Adipocyte (in vitro differentiated cells): ENCODE results near the gene PCSK2.

Experiments used
- DNase-seq: peaks from one replicate; pipeline ENCODE4 v3.0.0-alpha.2; 2015; ENCODE audit warnings: low read depth
- H3K27me3 ChIP-seq: replicated peaks from 2 replicates; pipeline ENCODE4 v1.7.0; 2013; ENCODE audit warnings: mild to moderate bottlenecking, low read length, moderate library complexity; ENCODE audit not compliant: control insufficient read depth, insufficient read depth
- H3K36me3 ChIP-seq: 2 replicates; pipeline ENCODE4 v1.7.0; 2013; ENCODE audit warnings: low read length, mild to moderate bottlenecking, moderate library complexity; ENCODE audit not compliant: control insufficient read depth, insufficient read depth, severe bottlenecking
- H3K4me1 ChIP-seq: 2 replicates; pipeline ENCODE4 v1.7.0; 2013; ENCODE audit warnings: mild to moderate bottlenecking, low read length, moderate library complexity; ENCODE audit not compliant: control insufficient read depth, insufficient read depth
- H3K4me3 ChIP-seq: 2 replicates; pipeline ENCODE4 v1.7.0; 2013; ENCODE audit warnings: mild to moderate bottlenecking, low read length, moderate library complexity
- H3K9ac ChIP-seq: 2 replicates; pipeline ENCODE4 v1.7.0; 2013; ENCODE audit warnings: mild to moderate bottlenecking, low read length, moderate library complexity
- H3K9me3 ChIP-seq: 2 replicates; pipeline ENCODE4 v1.7.0; 2013; ENCODE audit warnings: mild to moderate bottlenecking, low read length, moderate library complexity; ENCODE audit not compliant: control insufficient read depth

PCSK2 gene, protein sequence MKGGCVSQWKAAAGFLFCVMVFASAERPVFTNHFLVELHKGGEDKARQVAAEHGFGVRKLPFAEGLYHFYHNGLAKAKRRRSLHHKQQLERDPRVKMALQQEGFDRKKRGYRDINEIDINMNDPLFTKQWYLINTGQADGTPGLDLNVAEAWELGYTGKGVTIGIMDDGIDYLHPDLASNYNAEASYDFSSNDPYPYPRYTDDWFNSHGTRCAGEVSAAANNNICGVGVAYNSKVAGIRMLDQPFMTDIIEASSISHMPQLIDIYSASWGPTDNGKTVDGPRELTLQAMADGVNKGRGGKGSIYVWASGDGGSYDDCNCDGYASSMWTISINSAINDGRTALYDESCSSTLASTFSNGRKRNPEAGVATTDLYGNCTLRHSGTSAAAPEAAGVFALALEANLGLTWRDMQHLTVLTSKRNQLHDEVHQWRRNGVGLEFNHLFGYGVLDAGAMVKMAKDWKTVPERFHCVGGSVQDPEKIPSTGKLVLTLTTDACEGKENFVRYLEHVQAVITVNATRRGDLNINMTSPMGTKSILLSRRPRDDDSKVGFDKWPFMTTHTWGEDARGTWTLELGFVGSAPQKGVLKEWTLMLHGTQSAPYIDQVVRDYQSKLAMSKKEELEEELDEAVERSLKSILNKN

DNA sequence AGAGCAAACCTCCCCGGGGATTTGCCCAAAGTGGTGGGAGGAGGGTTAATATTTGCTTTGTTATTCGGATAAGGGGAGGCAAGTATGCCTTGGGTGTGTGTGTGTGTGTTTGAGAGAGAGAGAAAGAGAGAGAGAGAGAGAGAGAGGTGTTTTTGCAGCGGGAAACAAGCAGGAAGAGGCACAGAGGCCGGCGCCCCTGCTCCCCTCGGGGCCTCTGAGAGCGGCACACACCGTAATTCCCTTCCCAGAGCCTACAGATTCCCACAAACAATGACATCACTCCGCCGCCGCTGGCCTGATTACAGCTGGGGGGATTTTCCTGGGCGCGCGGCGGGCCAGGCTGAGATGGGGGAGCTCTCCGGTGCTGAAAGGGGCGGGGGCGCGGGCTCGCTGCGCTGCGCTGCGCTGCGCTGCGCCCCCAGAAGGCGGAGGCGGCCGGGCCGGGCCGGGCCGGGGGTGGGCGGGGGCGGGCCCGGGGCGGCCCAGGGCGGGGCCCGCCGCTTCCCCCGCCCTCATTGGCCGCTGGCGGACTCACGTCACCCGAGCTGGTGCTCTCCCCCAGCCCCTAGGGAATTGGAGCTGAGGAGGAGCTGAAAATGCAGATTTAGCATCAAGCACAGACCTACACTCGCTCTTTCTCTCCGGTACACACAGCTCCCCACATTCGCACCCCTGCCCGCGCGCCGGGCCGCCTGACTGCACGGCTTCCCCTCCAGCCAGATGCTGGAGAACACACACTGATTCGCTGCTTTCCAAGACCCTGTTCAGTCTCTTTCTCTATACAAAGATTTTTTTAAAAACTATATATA, at the start of gene PCSK2:
PCSK2 (plus strand) TSS at position 631 of the 809 bp plus-strand sequence. CDS start 266 bp downstream, outside the sequence.
- Histone ChIP-seq H3K4me1 (peaks cover 7% of the 10 kb centered on the region), H3K9me3 (no peaks in the 10 kb centered on the region), H3K36me3 (no peaks in the 10 kb centered on the region), H3K27me3 (peaks cover 55% of the 10 kb centered on the region), H3K9ac (no peak within 1 kb of the TSS), H3K4me3 (peak within 1 kb of the TSS; percentile 67)
- DNase-seq, result peak; percentile 78

DNA sequence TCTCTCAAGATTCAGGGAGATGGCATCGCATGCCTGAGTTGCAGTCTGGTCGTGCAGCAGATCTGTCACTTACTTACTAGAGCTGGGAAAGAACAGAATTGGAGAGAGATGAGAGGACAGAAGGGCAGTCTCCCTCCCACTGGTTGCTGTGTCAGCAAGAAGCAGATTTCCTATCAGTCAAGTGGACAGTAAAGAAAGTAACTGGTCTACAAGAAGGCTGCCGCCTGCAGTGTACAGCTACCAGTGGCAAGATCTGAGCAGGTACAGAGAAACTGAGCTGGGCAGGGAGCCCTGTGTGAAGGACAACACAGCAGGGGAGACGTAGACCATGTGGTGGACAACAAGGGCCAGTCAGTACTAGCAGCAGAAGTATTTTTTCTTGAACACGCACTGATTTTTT, 49.5 kb upstream of the PCSK2 start:
- Histone ChIP-seq H3K4me1 (no peaks in the 10 kb centered on the region), H3K9ac (no peak overlapping the region), H3K4me3 (no peak overlapping the region), H3K27me3 (peaks cover 3% of the 10 kb centered on the region), H3K9me3 (no peaks in the 10 kb centered on the region), H3K36me3 (no peaks in the 10 kb centered on the region)
- DNase-seq, result no peak

DNA sequence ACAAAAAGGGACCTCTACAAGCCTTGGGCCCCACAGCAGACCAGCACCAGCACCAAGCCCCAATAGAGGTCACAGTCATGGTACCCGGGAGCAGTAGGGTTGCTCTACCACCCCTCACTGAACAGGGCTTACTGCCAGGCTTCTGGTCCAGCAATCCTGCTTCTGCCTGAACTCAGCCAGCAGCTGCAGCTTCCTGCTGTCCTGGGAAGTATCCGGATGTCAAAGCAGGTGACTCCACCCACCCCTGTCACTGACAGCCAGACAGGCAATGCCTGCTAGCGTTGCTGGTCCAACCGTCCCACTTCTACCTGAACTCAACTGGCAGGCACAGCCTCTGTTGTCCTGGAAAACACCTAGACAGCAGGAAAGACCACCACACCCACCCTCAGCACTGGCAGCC, 47.0 kb upstream of the PCSK2 start:
- Histone ChIP-seq H3K9me3 (peaks cover 1% of the 10 kb centered on the region), H3K9ac (no peak overlapping the region), H3K4me3 (no peak overlapping the region), H3K27me3 (peaks cover 3% of the 10 kb centered on the region), H3K4me1 (no peaks in the 10 kb centered on the region), H3K36me3 (no peaks in the 10 kb centered on the region)
- DNase-seq, result no peak

DNA sequence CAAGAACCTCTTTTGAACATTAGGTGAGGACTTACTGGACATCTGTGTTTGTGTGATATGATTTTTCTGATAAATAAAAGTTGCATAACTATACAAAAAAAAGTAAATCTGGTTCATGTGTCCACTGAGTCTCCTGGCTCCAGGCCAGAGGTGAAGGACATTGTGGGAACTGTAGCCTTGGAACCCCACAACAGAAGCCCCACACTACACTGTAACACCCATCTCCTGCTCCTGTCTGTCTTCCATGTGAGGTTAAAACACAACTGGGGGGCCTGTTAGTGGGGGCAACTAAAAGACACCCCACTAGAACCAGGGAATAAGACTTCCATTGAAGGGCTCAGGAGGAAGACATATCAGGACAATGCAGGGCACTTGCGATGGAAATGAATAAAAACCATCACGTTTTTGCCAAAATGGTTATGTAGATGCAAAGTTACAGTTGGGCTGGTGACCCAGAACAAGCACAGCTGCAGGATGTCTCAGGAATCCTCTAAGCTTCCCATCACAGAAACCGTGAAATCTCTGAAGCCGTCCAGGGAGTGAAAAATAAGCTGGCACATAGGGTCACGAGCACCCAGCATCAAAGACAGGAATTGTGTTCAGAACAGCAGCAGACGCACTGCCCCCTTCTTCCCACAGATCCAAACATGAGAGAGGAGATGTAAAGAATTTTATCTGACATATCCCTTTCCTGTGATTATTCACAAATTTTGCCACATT, 36.7 kb upstream of the PCSK2 start:
- Histone ChIP-seq H3K9me3 (peaks cover under 1% of the 10 kb centered on the region), H3K4me3 (no peak overlapping the region), H3K4me1 (no peaks in the 10 kb centered on the region), H3K36me3 (no peaks in the 10 kb centered on the region), H3K9ac (no peak overlapping the region), H3K27me3 (peaks cover 5% of the 10 kb centered on the region)
- no peak for DNase-seq

DNA sequence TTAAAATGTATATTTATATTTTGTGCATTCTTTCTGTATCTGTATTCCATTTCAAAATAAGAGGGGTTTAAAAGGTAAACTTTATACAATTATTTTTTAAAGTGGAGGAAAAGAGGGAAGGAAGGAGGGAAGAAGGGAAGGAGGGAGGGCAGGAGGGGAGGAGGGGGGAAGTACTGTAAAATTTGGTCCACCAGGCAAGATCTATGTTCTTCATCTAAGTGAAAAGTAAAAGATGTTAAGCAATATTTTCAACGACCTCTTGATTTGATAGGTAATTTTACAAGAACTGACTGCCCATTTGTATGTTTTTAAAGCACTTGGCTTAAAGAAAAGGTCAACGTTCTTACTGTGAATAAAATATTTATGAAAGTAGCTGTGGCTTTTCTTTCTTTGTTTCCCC, 29.8 kb upstream of the PCSK2 start:
- no peaks in the 10 kb centered on the region for H3K4me1 ChIP-seq
- H3K27me3 ChIP-seq, result peaks cover 11% of the 10 kb centered on the region
- H3K36me3 ChIP-seq, result no peaks in the 10 kb centered on the region
- H3K4me3 ChIP-seq, result no peak overlapping the region
- H3K9ac ChIP-seq, result no peak overlapping the region
- no peak for DNase-seq
- no peaks in the 10 kb centered on the region for H3K9me3 ChIP-seq

DNA sequence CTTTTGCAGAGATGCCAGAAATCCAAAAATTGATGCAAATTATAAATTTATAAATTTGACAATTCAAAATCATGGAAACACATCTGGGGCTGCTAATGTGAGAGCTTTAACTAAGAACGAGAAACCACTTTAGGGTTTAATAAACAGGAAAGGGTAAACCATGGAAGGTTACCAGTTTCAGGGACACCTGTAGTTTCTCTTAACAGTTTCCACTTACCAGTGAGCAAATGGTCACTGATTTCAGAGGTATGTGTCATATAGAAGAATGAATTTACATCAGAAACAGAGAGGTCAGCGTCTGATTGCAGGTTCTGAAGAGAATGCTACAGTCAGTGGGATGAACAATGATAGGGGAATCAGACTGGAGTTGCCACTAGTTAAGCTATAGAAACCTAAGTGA, 24.8 kb upstream of the PCSK2 start:
- Histone ChIP-seq H3K9ac (no peak overlapping the region), H3K27me3 (peaks cover 21% of the 10 kb centered on the region), H3K4me3 (no peak overlapping the region), H3K4me1 (no peaks in the 10 kb centered on the region), H3K9me3 (no peaks in the 10 kb centered on the region), H3K36me3 (no peaks in the 10 kb centered on the region)
- DNase-seq, result no peak

DNA sequence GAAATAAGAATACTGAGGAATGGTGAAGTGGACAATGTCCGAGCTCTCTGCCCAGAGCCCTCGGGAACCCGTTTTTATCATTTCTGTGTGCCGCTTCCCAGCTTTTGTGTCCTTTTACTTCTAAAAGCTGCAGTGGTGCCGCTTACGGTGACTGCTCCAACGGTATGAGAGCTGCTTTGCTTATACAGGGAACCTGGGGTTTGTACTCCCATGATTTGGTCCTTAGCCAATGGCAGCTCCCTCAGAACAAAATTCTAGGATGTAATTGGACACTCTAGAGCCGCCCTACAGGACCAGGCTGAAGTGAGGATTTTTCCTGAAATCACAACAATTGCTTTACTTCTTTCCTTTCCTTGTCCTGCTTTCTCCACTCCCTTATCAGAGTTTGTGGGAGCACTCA, 24.2 kb upstream of the PCSK2 start:
- H3K36me3 ChIP-seq, result no peaks in the 10 kb centered on the region
- H3K27me3 ChIP-seq, result peaks cover 21% of the 10 kb centered on the region
- no peaks in the 10 kb centered on the region for H3K4me1 ChIP-seq
- H3K9me3 ChIP-seq, result no peaks in the 10 kb centered on the region
- no peak for DNase-seq
- no peak overlapping the region for H3K4me3 ChIP-seq
- H3K9ac ChIP-seq, result no peak overlapping the region

DNA sequence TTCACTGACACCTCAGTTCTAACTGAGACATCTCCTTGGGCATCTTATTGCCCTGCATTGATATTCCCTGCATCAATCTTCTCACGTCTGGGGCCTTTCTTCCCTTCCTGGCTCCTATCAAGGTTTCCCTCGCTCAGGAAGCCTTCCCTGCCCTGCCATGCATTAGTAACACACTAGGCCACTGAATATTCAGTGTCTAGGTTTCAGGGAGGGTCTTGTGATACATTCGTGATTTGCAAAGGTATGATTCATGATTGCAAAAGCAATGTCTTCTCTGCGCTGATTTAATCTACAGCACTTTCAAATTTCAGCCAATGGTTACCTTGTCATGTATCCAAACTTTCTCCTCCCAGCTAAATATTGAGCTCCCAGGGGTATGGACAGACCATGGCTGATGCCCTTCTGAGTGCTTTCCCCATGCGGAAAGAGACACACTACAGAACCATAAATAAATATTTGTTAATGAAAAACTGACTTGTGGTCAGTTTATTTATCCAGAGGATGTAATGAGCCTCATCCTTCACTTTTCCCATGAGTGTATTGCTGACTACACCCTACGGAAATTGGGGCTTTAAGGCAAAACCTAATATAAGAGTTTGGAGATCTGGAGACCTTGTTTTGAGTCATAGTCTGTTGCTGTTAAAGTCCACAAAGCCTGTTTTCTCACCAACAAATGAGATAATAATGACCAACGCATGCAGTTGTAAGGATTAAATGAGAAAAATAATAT, 21.6 kb upstream of the PCSK2 start:
- DNase-seq, result no peak
- H3K36me3 ChIP-seq, result no peaks in the 10 kb centered on the region
- H3K27me3 ChIP-seq, result peaks cover 20% of the 10 kb centered on the region
- H3K9ac ChIP-seq, result no peak overlapping the region
- no peaks in the 10 kb centered on the region for H3K4me1 ChIP-seq
- H3K9me3 ChIP-seq, result no peaks in the 10 kb centered on the region
- H3K4me3 ChIP-seq, result no peak overlapping the region

DNA sequence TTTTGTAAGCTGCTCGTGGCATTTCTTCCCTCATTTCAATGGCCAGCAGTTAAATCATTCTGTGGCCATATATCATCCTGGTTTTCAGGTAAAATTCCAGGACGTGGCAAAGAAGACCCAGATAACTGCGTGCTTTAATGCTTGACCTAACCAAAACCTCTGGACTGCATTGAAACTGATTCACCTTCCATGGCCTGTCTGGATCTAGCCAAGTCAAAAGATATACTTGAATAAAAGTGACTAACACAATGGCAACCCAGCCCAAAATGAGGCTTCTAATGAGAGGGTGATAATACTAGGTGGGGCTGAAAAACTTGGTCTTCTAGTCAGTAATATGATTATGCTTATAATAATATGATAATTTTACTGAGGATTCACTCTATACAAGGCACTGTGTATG, 16.5 kb upstream of the PCSK2 start:
- Histone ChIP-seq H3K4me3 (no peak overlapping the region), H3K4me1 (no peaks in the 10 kb centered on the region), H3K36me3 (no peaks in the 10 kb centered on the region), H3K9me3 (no peaks in the 10 kb centered on the region), H3K27me3 (peaks cover 3% of the 10 kb centered on the region), H3K9ac (no peak overlapping the region)
- DNase-seq, result no peak

DNA sequence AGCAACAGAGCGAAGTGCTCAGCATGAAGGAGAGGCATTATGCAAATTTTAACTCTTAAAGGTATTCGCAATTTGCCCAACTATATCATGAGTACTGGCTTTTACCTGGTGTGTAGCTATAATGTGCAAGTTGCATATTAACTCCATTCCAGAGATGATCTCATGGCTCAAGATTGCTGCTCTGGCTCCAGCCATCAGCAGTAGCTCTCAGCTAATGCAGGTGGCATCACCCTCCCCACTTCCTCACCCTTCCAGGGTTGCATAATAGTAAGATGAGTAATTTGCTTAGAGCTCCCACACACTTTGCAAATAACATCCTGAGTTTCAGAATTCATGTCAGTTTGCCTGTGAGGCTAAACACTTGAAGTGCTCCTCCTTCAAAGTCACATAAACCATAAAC, 15.9 kb upstream of the PCSK2 start:
- DNase-seq, result no peak
- H3K9ac ChIP-seq, result no peak overlapping the region
- no peaks in the 10 kb centered on the region for H3K36me3 ChIP-seq
- H3K27me3 ChIP-seq, result peaks cover 3% of the 10 kb centered on the region
- no peaks in the 10 kb centered on the region for H3K9me3 ChIP-seq
- H3K4me1 ChIP-seq, result no peaks in the 10 kb centered on the region
- no peak overlapping the region for H3K4me3 ChIP-seq
